Vagina (tissue), 2 donors: ENCODE measurements around the gene EHD1. TPM values are rescaled to one million over a fixed set of nuclear protein-coding genes. Genes with fewer than 3 reads are reported as not detected.

Experiments used
- DNase-seq, 2 donors: peaks; one replicate each; pipeline ENCODE4 v3.0.0-alpha.2; 2017; ENCODE audit errors: extremely low spot score in 2 of 2
- H3K27ac ChIP-seq: fragments of 200-600 bp; sonication (generic); one replicate; pipeline ENCODE4 v1.5.1; 2019
- H3K27me3 ChIP-seq: fragments of 200-600 bp; sonication (generic); one replicate; pipeline ENCODE4 v1.5.1; 2019
- H3K36me3 ChIP-seq, 2 donors: fragments of 200-600 bp; sonication (generic); one replicate each; pipeline ENCODE4 v1.5.1; 2017 to 2019
- H3K4me1 ChIP-seq: fragments of 200-600 bp; sonication (generic); one replicate; pipeline ENCODE4 v1.5.1; 2019
- H3K4me3 ChIP-seq, 2 donors: fragments of 200-600 bp; sonication (generic); 1 replicate in 1 of 2; 2 replicates in 1 of 2; pipeline ENCODE4 v1.5.1; 2016 to 2019
- H3K9me3 ChIP-seq: fragments of 200-600 bp; sonication (generic); one replicate; pipeline ENCODE4 v1.5.1; 2019
- POLR2A ChIP-seq, 2 donors: fragments of 450-650 bp; IDR thresholded peaks; one replicate each; pipeline ENCODE4 v1.6.1; 2017; ENCODE audit warnings: antibody characterized with exemption in 2 of 2, mild to moderate bottlenecking in 2 of 2, moderate library complexity in 2 of 2
- POLR2AphosphoS5 ChIP-seq, 2 donors: sonication (generic); formaldehyde crosslinking; IDR thresholded peaks; one replicate each; pipeline ENCODE4 v1.9.0; 2017; ENCODE audit warnings: antibody characterized with exemption in 2 of 2, mild to moderate bottlenecking in 2 of 2, low read depth in 1 of 2; ENCODE audit not compliant: insufficient read depth in 1 of 2
- intact Hi-C: fragments of 100-400 bp; cut with DNase I; formaldehyde crosslinking; loops from one replicate; pipeline ENCODE4 v1.15.1; 2023
- total RNA-seq: library from RNA; depleted of rRNA; stranded (reverse); fragments of >200 nt; gene quantifications from one replicate; pipeline ENCODE4 v1.2.3, GENCODE V29; 2016
- TF ChIP-seq, protein P1 (sequence below), 3 experiments: fragments of 450-650 bp in 2 of 3; fragments of 200-600 bp in 1 of 3; sonication (generic) in 1 of 3; IDR thresholded peaks; one replicate each; pipeline ENCODE4 v1.5.1; 2017 to 2019; ENCODE audit warnings: antibody characterized with exemption in 3 of 3, mild to moderate bottlenecking in 2 of 3, moderate library complexity in 2 of 3

EHD1 gene
- total RNA-seq, 1 donor from 2014 or later, result 61.6 TPM

DNA sequence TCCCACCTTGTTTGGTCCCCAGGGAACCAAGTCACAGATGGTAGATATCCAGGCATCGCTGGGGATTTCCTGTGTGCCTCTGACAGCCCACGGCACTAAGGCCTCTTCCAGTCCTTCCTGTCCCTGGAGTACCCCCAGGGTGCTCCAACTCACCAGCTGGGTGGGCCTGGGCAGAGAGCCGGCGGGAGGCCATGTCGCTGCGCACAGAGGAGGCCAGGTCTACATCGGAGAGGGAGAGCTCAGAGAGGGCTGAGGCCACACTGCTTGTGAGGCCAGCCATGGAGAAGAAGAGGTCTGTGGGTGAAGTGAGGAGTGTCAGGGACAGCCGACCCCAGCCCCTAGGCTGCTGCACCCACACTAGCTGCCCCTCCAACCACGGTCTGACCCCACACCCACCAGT lies 33.3 kb upstream of the EHD1 start:
- TF ChIP-seq POLR2AphosphoS5 (IDR thresholded peaks at IDR 0.05; ENCODE audit: insufficient read depth in 1 of 2, low read depth in 1 of 2), result no peak
- no peak for TF ChIP-seq POLR2A (IDR thresholded peaks at IDR 0.05)
- TF ChIP-seq, protein P1, sequence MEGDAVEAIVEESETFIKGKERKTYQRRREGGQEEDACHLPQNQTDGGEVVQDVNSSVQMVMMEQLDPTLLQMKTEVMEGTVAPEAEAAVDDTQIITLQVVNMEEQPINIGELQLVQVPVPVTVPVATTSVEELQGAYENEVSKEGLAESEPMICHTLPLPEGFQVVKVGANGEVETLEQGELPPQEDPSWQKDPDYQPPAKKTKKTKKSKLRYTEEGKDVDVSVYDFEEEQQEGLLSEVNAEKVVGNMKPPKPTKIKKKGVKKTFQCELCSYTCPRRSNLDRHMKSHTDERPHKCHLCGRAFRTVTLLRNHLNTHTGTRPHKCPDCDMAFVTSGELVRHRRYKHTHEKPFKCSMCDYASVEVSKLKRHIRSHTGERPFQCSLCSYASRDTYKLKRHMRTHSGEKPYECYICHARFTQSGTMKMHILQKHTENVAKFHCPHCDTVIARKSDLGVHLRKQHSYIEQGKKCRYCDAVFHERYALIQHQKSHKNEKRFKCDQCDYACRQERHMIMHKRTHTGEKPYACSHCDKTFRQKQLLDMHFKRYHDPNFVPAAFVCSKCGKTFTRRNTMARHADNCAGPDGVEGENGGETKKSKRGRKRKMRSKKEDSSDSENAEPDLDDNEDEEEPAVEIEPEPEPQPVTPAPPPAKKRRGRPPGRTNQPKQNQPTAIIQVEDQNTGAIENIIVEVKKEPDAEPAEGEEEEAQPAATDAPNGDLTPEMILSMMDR (IDR thresholded peaks at IDR 0.05), result no peak
- Histone ChIP-seq H3K4me1 (peaks cover 16% of the 10 kb centered on the region), H3K4me3 (no peak overlapping the region), H3K27ac (no peak overlapping the region), H3K9me3 (no peaks in the 10 kb centered on the region), H3K36me3 (peaks cover 3 to 76% of the 10 kb centered on the region in 2 donors), H3K27me3 (no peaks in the 10 kb centered on the region)
- no peak for DNase-seq
- intact Hi-C loops, result loop anchor here (10.0 kb wide), 1 partner anchor 1297 kb away; the partner anchor contains the start of gene PLAAT3

DNA sequence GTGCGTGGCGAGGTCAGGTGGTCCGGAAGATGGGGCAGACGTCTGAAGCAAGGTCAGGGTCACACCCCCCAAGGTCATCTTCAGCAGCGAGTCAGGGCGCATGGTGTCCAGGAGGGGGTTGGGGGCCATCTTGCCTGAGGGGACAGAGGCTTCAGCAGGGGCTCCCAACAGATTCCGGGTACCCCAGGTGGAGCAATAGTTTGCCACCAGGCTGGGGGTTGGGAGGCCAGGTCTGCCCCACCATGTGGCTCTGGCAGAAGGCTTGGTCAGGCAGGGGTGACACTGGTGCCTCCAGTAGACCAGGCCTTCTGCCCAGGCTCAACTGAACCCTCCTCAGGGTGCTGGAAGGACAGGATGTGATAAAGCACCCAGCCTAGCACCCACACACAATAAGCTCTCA lies 32.7 kb upstream of the EHD1 start:
- intact Hi-C loops, result loop anchor here (10.0 kb wide), 1 partner anchor 1296 kb away; the partner anchor contains the start of gene PLAAT3
- Histone ChIP-seq H3K9me3 (no peaks in the 10 kb centered on the region), H3K4me1 (peaks cover 10% of the 10 kb centered on the region), H3K36me3 (peaks cover 3 to 82% of the 10 kb centered on the region in 2 donors), H3K27me3 (no peaks in the 10 kb centered on the region), H3K27ac (no peak overlapping the region), H3K4me3 (no peak overlapping the region)
- TF ChIP-seq POLR2AphosphoS5 (IDR thresholded peaks at IDR 0.05; ENCODE audit: insufficient read depth in 1 of 2, low read depth in 1 of 2) (no peak), POLR2A (IDR thresholded peaks at IDR 0.05) (no peak)
- TF ChIP-seq, protein P1 (IDR thresholded peaks at IDR 0.05), result no peak
- DNase-seq, result no peak

DNA sequence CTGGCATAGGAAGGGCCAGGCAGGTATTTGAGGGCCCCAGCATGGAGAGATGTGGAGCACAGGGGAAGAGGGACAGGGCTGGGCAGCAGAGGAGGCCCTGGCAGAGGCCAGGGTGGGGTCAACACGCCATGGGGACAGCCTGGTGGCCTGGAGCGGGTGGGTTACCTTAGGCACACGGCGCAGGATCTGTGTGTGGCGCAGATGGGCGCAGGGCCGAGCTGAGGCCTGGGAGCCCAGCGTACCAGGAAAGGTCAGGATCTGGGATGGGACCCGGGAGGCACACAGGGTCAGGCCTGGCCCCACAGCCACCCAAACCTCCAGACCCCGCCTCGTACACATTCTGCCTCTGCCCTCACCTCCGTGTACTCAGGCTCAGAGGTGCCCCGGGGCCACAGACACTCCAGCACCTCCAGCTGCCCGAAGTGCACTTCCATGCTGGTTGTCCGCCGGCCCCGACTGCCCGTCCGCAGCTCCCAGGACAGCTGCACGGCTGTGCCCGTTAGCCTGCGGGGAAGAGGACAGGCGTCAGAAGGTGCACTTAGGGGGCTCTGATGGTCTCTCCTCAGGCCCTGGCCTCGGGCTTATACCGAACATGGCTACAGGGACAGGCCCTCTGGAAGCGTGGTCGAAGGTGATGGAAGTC lies 32.2 kb upstream of the EHD1 start:
- Histone ChIP-seq H3K27me3 (no peaks in the 10 kb centered on the region), H3K9me3 (no peaks in the 10 kb centered on the region), H3K27ac (no peak overlapping the region), H3K4me3 (no peak overlapping the region), H3K36me3 (peaks cover 3 to 87% of the 10 kb centered on the region in 2 donors), H3K4me1 (peaks cover 4% of the 10 kb centered on the region)
- DNase-seq, result no peak
- intact Hi-C loops, result loop anchor here (10.0 kb wide), 1 partner anchor 1296 kb away; the partner anchor contains the start of gene PLAAT3
- no peak for TF ChIP-seq POLR2A (IDR thresholded peaks at IDR 0.05)
- no peak for TF ChIP-seq POLR2AphosphoS5 (IDR thresholded peaks at IDR 0.05; ENCODE audit: insufficient read depth in 1 of 2, low read depth in 1 of 2)
- TF ChIP-seq, protein P1 (IDR thresholded peaks at IDR 0.05), result no peak

DNA sequence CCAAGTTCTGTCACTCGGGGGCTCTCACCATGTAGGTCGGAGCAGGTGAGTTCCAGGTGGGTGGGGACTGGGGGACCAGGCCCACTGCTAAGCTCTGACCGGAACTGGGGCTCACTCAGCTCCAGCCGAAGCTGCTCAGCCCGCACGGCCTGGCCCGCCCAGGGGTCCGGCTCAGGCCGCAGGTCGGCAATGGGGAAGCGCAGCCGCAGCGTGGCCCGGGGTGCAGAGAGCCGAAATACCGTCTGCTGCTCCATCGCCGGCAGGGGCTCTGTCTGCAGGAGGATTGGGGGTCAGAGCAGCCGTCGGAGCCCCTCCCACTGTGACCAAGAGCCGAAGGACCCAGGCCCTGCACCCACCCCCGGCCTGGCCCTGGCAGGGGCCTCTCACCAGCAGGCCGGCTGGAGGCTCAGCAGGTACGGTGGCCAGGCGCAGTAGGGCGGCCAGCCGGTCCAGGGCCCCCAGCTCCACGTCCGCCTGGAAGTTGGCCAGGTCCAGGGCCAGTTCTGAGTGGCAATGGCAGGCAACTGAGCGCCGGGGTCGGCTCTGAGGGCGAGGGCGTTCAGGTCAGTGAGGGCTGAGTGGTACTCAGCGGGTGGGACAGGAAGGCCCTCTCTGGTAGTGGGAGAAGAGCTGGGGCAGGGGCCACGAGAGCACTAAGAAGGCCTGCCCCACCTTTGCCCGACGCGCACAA lies 31.4 kb upstream of the EHD1 start:
- Histone ChIP-seq H3K36me3 (peaks cover 3 to 95% of the 10 kb centered on the region in 2 donors), H3K9me3 (no peaks in the 10 kb centered on the region), H3K4me1 (no peaks in the 10 kb centered on the region), H3K27me3 (no peaks in the 10 kb centered on the region), H3K27ac (no peak overlapping the region), H3K4me3 (no peak overlapping the region)
- no peak for DNase-seq
- TF ChIP-seq POLR2A (IDR thresholded peaks at IDR 0.05) (no peak), POLR2AphosphoS5 (IDR thresholded peaks at IDR 0.05; ENCODE audit: insufficient read depth in 1 of 2, low read depth in 1 of 2) (no peak)
- TF ChIP-seq, protein P1 (IDR thresholded peaks at IDR 0.05), result no peak
- intact Hi-C loops, result loop anchor here (10.0 kb wide), 1 partner anchor 1295 kb away; the partner anchor contains the start of gene PLAAT3
